DND-41 (cell line): ENCODE measurements around the gene CGB2.

ENCODE experiments used
- EZH2 ChIP-seq: IDR thresholded peaks from 3 replicates; pipeline ENCODE4 v1.6.1; 2012; ENCODE audit warnings: borderline replicate concordance, low read depth, mild to moderate bottlenecking, moderate library complexity, low read length, inconsistent platforms; ENCODE audit not compliant: severe bottlenecking
- TF ChIP-seq, protein P1 (sequence below): IDR thresholded peaks from 2 replicates; pipeline ENCODE4 v1.5.1; 2012; ENCODE audit warnings: borderline replicate concordance, low read length, moderate library complexity, mild to moderate bottlenecking; ENCODE audit not compliant: poor library complexity, severe bottlenecking; ENCODE audit errors: extremely low read depth

DNA sequence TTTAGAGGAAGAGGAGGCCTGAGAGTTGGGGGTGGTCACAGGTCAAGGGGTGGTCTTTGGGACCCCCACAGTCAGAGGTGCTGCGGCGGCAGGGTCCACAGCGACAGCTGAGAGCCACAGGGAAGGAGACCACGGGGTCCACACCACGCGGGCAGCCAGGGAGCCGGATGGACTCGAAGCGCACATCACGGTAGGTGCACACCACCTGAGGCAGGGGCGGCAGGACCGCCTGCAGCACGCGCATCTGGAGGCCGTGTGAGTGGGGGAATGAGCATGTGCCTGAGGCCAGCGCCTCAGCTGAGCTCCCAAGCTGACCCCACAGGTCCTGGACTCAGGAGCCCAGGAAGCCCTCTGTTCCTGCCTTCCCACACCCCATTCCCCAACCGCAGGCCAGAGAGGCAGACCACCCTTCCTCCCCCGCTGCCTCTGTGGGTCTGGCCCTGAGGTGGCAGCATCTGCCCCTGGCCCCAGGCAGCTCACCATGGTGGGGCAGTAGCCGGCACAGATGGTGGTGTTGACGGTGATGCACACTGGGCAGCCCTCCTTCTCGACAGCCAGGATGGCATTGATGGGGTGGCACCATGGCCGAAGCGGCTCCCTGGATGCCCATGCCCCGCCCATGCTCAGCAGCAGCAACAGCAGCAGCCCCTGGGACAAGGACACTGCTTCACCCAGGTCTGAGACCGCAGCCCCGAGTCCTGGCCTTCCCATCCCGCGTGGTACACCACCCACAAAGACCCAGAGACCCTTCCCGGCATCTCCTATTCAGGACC lies 15.4 kb upstream of the CGB2 start:
- TF ChIP-seq, protein P1, sequence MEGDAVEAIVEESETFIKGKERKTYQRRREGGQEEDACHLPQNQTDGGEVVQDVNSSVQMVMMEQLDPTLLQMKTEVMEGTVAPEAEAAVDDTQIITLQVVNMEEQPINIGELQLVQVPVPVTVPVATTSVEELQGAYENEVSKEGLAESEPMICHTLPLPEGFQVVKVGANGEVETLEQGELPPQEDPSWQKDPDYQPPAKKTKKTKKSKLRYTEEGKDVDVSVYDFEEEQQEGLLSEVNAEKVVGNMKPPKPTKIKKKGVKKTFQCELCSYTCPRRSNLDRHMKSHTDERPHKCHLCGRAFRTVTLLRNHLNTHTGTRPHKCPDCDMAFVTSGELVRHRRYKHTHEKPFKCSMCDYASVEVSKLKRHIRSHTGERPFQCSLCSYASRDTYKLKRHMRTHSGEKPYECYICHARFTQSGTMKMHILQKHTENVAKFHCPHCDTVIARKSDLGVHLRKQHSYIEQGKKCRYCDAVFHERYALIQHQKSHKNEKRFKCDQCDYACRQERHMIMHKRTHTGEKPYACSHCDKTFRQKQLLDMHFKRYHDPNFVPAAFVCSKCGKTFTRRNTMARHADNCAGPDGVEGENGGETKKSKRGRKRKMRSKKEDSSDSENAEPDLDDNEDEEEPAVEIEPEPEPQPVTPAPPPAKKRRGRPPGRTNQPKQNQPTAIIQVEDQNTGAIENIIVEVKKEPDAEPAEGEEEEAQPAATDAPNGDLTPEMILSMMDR, result no peak
- no peak for TF ChIP-seq EZH2
